Keratinocyte (primary cell): Measurements from ENCODE around the gene SAMD11. TPM values are rescaled to one million over a fixed set of nuclear protein-coding genes. Genes with fewer than 3 reads are reported as not detected.
"Not testable (repeated sequence)": the region's sequence is repeated elsewhere in the genome, so short reads cannot be mapped to it uniquely, and the experiment has no call there.

Experiments
- DNase-seq: peaks from one replicate; pipeline ENCODE4 v3.0.0-alpha.2; 2011; ENCODE audit warnings: low read depth, missing footprints, low spot score
- FAIRE-seq: peaks from 2 replicates; lab custom pipeline; 2011; peaks lifted over from hg19 to GRCh38; lab: Jason Lieb, UNC
- H2AFZ ChIP-seq: 2 replicates; pipeline ENCODE4 v1.6.0; 2012; ENCODE audit warnings: low read length, control low read depth, inconsistent platforms; ENCODE audit not compliant: control insufficient read depth
- H3K27ac ChIP-seq: 2 replicates; pipeline ENCODE4 v1.5.1; 2011; ENCODE audit warnings: low read length; ENCODE audit not compliant: control insufficient read depth, insufficient read depth
- H3K27me3 ChIP-seq: 3 replicates; pipeline ENCODE4 v1.6.0; 2011; ENCODE audit warnings: low read length; ENCODE audit not compliant: control insufficient read depth, insufficient read depth; ENCODE audit errors: extremely low read depth
- H3K36me3 ChIP-seq, 2 experiments: 2 replicates in 1 of 2; 3 replicates in 1 of 2; pipeline ENCODE4 v1.5.1; 2011; ENCODE audit warnings: low read length in 2 of 2, mild to moderate bottlenecking in 1 of 2; ENCODE audit not compliant: control insufficient read depth in 2 of 2, insufficient read depth in 2 of 2; ENCODE audit errors: extremely low read depth in 1 of 2
- H3K4me1 ChIP-seq: 3 replicates; pipeline ENCODE4 v1.5.1; 2011; ENCODE audit warnings: low read length; ENCODE audit not compliant: control insufficient read depth, insufficient read depth; ENCODE audit errors: extremely low read depth
- H3K4me2 ChIP-seq: 3 replicates; pipeline ENCODE4 v1.6.0; 2011; ENCODE audit warnings: low read depth, low read length; ENCODE audit not compliant: control insufficient read depth, insufficient read depth; ENCODE audit errors: extremely low read depth
- H3K4me3 ChIP-seq, 3 experiments: fragments of 200-600 bp in 1 of 3; sonication (generic) in 1 of 3; 2 replicates in 2 of 3; 3 replicates in 1 of 3; pipeline ENCODE4 v1.5.1; 2011 to 2016; ENCODE audit warnings: low read length in 3 of 3, mild to moderate bottlenecking in 3 of 3, control low read depth in 2 of 3, inconsistent platforms in 1 of 3, low read depth in 1 of 3, mixed read lengths in 1 of 3, mixed run types in 1 of 3, moderate library complexity in 1 of 3; ENCODE audit not compliant: control insufficient read depth in 2 of 3, insufficient read depth in 2 of 3; ENCODE audit errors: extremely low read depth in 1 of 3
- H3K79me2 ChIP-seq: 2 replicates; pipeline ENCODE4 v1.6.0; 2012; ENCODE audit warnings: low read length; ENCODE audit not compliant: control insufficient read depth, insufficient read depth
- H3K9ac ChIP-seq: 3 replicates; pipeline ENCODE4 v1.6.0; 2011; ENCODE audit warnings: low read length; ENCODE audit not compliant: control insufficient read depth, insufficient read depth; ENCODE audit errors: extremely low read depth
- H3K9me1 ChIP-seq: 3 replicates; pipeline ENCODE4 v1.6.0; 2011; ENCODE audit warnings: low read length; ENCODE audit not compliant: control insufficient read depth, insufficient read depth; ENCODE audit errors: extremely low read depth
- H3K9me3 ChIP-seq: 2 replicates; pipeline ENCODE4 v1.5.1; 2012; ENCODE audit warnings: low read depth, low read length; ENCODE audit not compliant: control insufficient read depth
- H4K20me1 ChIP-seq: 3 replicates; pipeline ENCODE4 v1.6.0; 2011; ENCODE audit warnings: low read length; ENCODE audit not compliant: control insufficient read depth, insufficient read depth; ENCODE audit errors: extremely low read depth
- CTCF ChIP-seq, 3 experiments: IDR thresholded peaks in 1 of 3; conservative IDR thresholded peaks in 1 of 3; optimal IDR thresholded peaks in 1 of 3; 2 replicates in 2 of 3; 3 replicates in 1 of 3; pipeline versions ENCODE3 to v1.5.1; 2011; ENCODE audit warnings: low read length in 3 of 3, mild to moderate bottlenecking in 3 of 3, moderate library complexity in 2 of 3, control low read depth in 1 of 3, inconsistent platforms in 1 of 3; ENCODE audit not compliant: insufficient read depth in 2 of 3; ENCODE audit errors: extremely low read depth in 1 of 3
- EZH2 ChIP-seq: IDR thresholded peaks from one replicate; pipeline ENCODE4 v1.6.1; 2012; ENCODE audit warnings: inconsistent platforms, mild to moderate bottlenecking, low read length, moderate library complexity
- dilution Hi-C: fragments of 300-500 bp; cut with MboI; formaldehyde crosslinking; loops from one replicate; pipeline ENCODE4 v1.7.0; 2020; ENCODE audit warnings: low sequenced_read_pairs; ENCODE audit not compliant: extremely low pct_ligation_motif_present
- polyA plus RNA-seq, 5 experiments: library from polyadenylated mRNA; depleted of rRNA in 3 of 5; stranded (reverse) in 3 of 5; stranded (forward) in 1 of 5; unstranded in 1 of 5; fragments of >200 nt; gene quantifications; 1 replicate in 1 of 5; 2 replicates in 3 of 5; 3 replicates in 1 of 5; pipeline versions ENCODE4 v1.2.1 to v1.2.3, GENCODE V29; 2011 to 2012; ENCODE audit warnings: missing spikeins in 2 of 5, low read depth in 1 of 5, low replicate concordance in 1 of 5

The SAMD11 gene
- polyA plus RNA-seq, 1 donor (not counting 4 experiments of a cell fraction or from before 2014, with no cell fraction given), result not detected

DNA sequence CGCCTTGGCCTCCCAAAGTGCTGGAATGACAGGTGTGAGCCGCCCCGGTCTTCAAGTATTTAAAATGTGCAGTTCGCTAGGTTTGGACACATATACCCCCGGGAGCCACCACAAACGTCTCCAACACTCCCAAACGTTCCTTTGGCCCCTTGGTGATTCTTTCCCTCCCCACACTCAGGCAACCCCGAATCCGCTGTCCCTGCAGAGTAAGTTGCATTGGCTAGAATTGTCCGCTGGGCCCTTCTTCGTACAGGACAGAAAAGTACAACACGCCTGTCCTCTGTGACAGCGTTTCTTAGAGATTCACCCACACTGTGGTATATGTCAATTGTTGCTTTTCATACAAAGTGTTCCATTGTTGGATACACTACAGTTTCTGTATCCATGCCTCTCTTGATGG, 61.4 kb downstream of the SAMD11 start:
- H3K4me2 ChIP-seq, result no peak overlapping the region
- no peak for FAIRE-seq
- no peak overlapping the region for H3K9ac ChIP-seq
- no peaks in the 10 kb centered on the region for H3K79me2 ChIP-seq
- TF ChIP-seq CTCF (optimal IDR thresholded peaks at IDR 0.05 in 1 of 3, IDR thresholded peaks at IDR 0.05 in 1 of 3, conservative IDR thresholded peaks at IDR 0.05 in 1 of 3; ENCODE audit: extremely low read depth in 1 of 3, insufficient read depth in 2 of 3, low read length in 3 of 3) (no peak), EZH2 (no peak)
- H3K4me3 ChIP-seq, result no peak overlapping the region
- H3K27me3 ChIP-seq, result peaks cover 46% of the 10 kb centered on the region
- H3K9me3 ChIP-seq, result no peaks in the 10 kb centered on the region
- H3K9me1 ChIP-seq, result no peaks in the 10 kb centered on the region
- H4K20me1 ChIP-seq, result no peaks in the 10 kb centered on the region
- no peaks in the 10 kb centered on the region for H3K4me1 ChIP-seq
- DNase-seq, result no peak
- H2AFZ ChIP-seq, result no peak overlapping the region
- no peaks in the 10 kb centered on the region for H3K36me3 ChIP-seq
- H3K27ac ChIP-seq, result no peak overlapping the region
- dilution Hi-C loops, result no loop called here

GRCh38 chr1:988061-988460, 64.3 kb downstream of the SAMD11 start:
- H3K9ac ChIP-seq, H3K36me3 ChIP-seq, H3K4me3 ChIP-seq, H3K4me2 ChIP-seq, dilution Hi-C loops, H3K9me1 ChIP-seq, H3K27ac ChIP-seq, H3K9me3 ChIP-seq, DNase-seq, FAIRE-seq, H2AFZ ChIP-seq, H3K79me2 ChIP-seq, H3K4me1 ChIP-seq, H4K20me1 ChIP-seq: not testable (repeated sequence)
- H3K27me3 ChIP-seq, result peaks cover 17% of the 10 kb centered on the region

GRCh38 chr1:991275-991674, 67.6 kb downstream of the SAMD11 start:
- H2AFZ ChIP-seq, H3K9ac ChIP-seq, H4K20me1 ChIP-seq, H3K79me2 ChIP-seq, H3K4me2 ChIP-seq, dilution Hi-C loops, H3K27ac ChIP-seq, H3K36me3 ChIP-seq, FAIRE-seq, H3K9me3 ChIP-seq, H3K4me1 ChIP-seq, H3K9me1 ChIP-seq, H3K4me3 ChIP-seq, DNase-seq, H3K27me3 ChIP-seq: not testable (repeated sequence)
